H1 (cell line): ENCODE data around the gene SSTR5. TPM values are rescaled to one million over a fixed set of nuclear protein-coding genes. Genes with fewer than 3 reads are reported as not detected.

Experiments
- CTCF ChIA-PET: fragments of 300-600 bp; sonication (Branson Sonifier 250); formaldehyde crosslinking; loops from one replicate; lab custom pipeline; 2021; ENCODE audit not compliant: partially characterized antibody; lab: Charles Lee
- POLR2A ChIA-PET: fragments of 300-600 bp; sonication (Branson Sonifier 250); formaldehyde crosslinking; loops from one replicate; lab custom pipeline; 2021; ENCODE audit warnings: inconsistent platforms; ENCODE audit not compliant: partially characterized antibody; lab: Charles Lee
- DNase-seq, 2 experiments: peaks; one replicate each; pipeline versions ENCODE4 v3.0.0 to v3.0.0-alpha.2; 2010 to 2022; ENCODE audit warnings: low spot score in 2 of 2, low read depth in 1 of 2, mixed read lengths in 1 of 2
- FAIRE-seq: peaks from 2 replicates; lab custom pipeline; 2011; peaks lifted over from hg19 to GRCh38; lab: Jason Lieb, UNC
- H2AFZ ChIP-seq: 2 replicates; pipeline ENCODE4 v1.8.1; 2012; ENCODE audit warnings: low read length, inconsistent platforms
- H2AK5ac ChIP-seq: 2 replicates; pipeline ENCODE4 v1.6.1; 2013; ENCODE audit warnings: low read depth, low read length
- H2BK120ac ChIP-seq: replicated peaks from 2 replicates; pipeline ENCODE3; 2013; ENCODE audit warnings: low read depth, low read length, inconsistent platforms
- H2BK12ac ChIP-seq: 2 replicates; pipeline ENCODE4 v1.6.1; 2013; ENCODE audit warnings: low read depth, low read length
- H2BK15ac ChIP-seq: 2 replicates; pipeline ENCODE4 v1.6.1; 2013; ENCODE audit warnings: low read length
- H2BK20ac ChIP-seq: 2 replicates; pipeline ENCODE4 v1.6.1; 2013; ENCODE audit warnings: low read length
- H2BK5ac ChIP-seq: 2 replicates; pipeline ENCODE4 v1.6.1; 2013; ENCODE audit warnings: low read depth, low read length
- H3K14ac ChIP-seq: 2 replicates; pipeline ENCODE4 v1.6.1; 2013; ENCODE audit warnings: inconsistent platforms; ENCODE audit not compliant: insufficient read length
- H3K18ac ChIP-seq: 2 replicates; pipeline ENCODE4 v1.6.1; 2013; ENCODE audit warnings: low read length; ENCODE audit errors: extremely low read depth
- H3K23ac ChIP-seq: 2 replicates; pipeline ENCODE4 v1.6.1; 2013; ENCODE audit warnings: inconsistent platforms; ENCODE audit not compliant: insufficient read length
- H3K23me2 ChIP-seq: 2 replicates; pipeline ENCODE4 v1.6.1; 2013; ENCODE audit warnings: low read depth, low read length
- H3K27ac ChIP-seq: 2 replicates; pipeline ENCODE4 v1.6.1; 2011; ENCODE audit warnings: low read depth, low read length, inconsistent platforms
- H3K27me3 ChIP-seq, 4 experiments: replicated peaks in 1 of 4; 1 replicate in 1 of 4; 2 replicates in 3 of 4; pipeline versions ENCODE4 v1.6.1 to v1.8.1; 2011 to 2013; ENCODE audit warnings: low read length in 3 of 4, mild to moderate bottlenecking in 3 of 4, inconsistent platforms in 2 of 4, mixed read lengths in 2 of 4, moderate library complexity in 1 of 4; ENCODE audit not compliant: control insufficient read depth in 3 of 4, insufficient read depth in 3 of 4; ENCODE audit errors: extremely low read depth in 1 of 4
- H3K36me3 ChIP-seq, 4 experiments: 2 replicates each; pipeline versions ENCODE4 v1.6.1 to v1.8.1; 2011 to 2013; ENCODE audit warnings: mild to moderate bottlenecking in 4 of 4, low read length in 3 of 4, moderate library complexity in 2 of 4, control low read depth in 1 of 4, inconsistent platforms in 1 of 4; ENCODE audit not compliant: insufficient read depth in 4 of 4, control insufficient read depth in 2 of 4
- H3K4ac ChIP-seq: replicated peaks from 2 replicates; pipeline ENCODE3; 2013; ENCODE audit warnings: low read length, low read depth, mixed read lengths, inconsistent platforms; ENCODE audit not compliant: insufficient read length
- H3K4me1 ChIP-seq, 4 experiments: replicated peaks in 1 of 4; 1 replicate in 1 of 4; 2 replicates in 3 of 4; pipeline versions ENCODE4 v1.6.1 to v1.8.1; 2011 to 2013; ENCODE audit warnings: low read length in 3 of 4, inconsistent platforms in 2 of 4, mixed read lengths in 1 of 4; ENCODE audit not compliant: insufficient read depth in 4 of 4, control insufficient read depth in 3 of 4
- H3K4me2 ChIP-seq, 2 experiments: 2 replicates each; pipeline versions ENCODE4 v1.6.1 to v1.8.1; 2011 to 2013; ENCODE audit warnings: low read depth in 2 of 2, low read length in 2 of 2, control low read depth in 1 of 2, inconsistent platforms in 1 of 2, mild to moderate bottlenecking in 1 of 2; ENCODE audit not compliant: insufficient read depth in 1 of 2
- H3K4me3 ChIP-seq, 4 experiments: fragments of 200-600, 300-600 bp in 1 of 4; sonication (generic), shearing (Covaris generic), sonication (Bioruptor Twin) in 1 of 4; 2 replicates each; pipeline versions ENCODE4 v1.5.1 to v1.8.1; 2011 to 2016; ENCODE audit warnings: low read length in 4 of 4, low read depth in 3 of 4, control low read depth in 2 of 4, inconsistent platforms in 2 of 4, mild to moderate bottlenecking in 2 of 4, mixed read lengths in 1 of 4, moderate library complexity in 1 of 4; ENCODE audit not compliant: insufficient read depth in 2 of 4; ENCODE audit errors: extremely low read depth in 1 of 4
- H3K56ac ChIP-seq: replicated peaks from 2 replicates; pipeline ENCODE3; 2013; ENCODE audit warnings: low read depth, mild to moderate bottlenecking, mixed read lengths, low read length, inconsistent platforms; ENCODE audit not compliant: insufficient read length
- H3K79me1 ChIP-seq: 2 replicates; pipeline ENCODE4 v1.6.1; 2013; ENCODE audit warnings: low read depth, low read length, control low read depth
- H3K79me2 ChIP-seq, 2 experiments: 2 replicates each; pipeline versions ENCODE4 v1.6.1 to v1.8.1; 2012 to 2013; ENCODE audit warnings: low read length in 2 of 2, mild to moderate bottlenecking in 2 of 2, inconsistent platforms in 1 of 2; ENCODE audit not compliant: insufficient read depth in 2 of 2, control insufficient read depth in 1 of 2
- H3K9ac ChIP-seq, 4 experiments: replicated peaks in 1 of 4; 1 replicate in 1 of 4; 2 replicates in 3 of 4; pipeline versions ENCODE4 v1.6.1 to v1.8.1; 2011 to 2013; ENCODE audit warnings: low read depth in 3 of 4, low read length in 3 of 4, control low read depth in 2 of 4, mild to moderate bottlenecking in 2 of 4, moderate library complexity in 2 of 4, inconsistent platforms in 1 of 4; ENCODE audit errors: extremely low read depth in 1 of 4
- H3K9me3 ChIP-seq, 2 experiments: 2 replicates each; pipeline versions ENCODE4 v1.6.1 to v1.8.1; 2012 to 2013; ENCODE audit warnings: mild to moderate bottlenecking in 2 of 2, moderate library complexity in 2 of 2, control low read depth in 1 of 2, inconsistent platforms in 1 of 2, low read depth in 1 of 2, low read length in 1 of 2, mixed read lengths in 1 of 2; ENCODE audit not compliant: insufficient read depth in 2 of 2
- H4K20me1 ChIP-seq, 2 experiments: replicated peaks in 1 of 2; 2 replicates each; pipeline versions ENCODE3 to v1.8.1; 2011 to 2013; ENCODE audit warnings: inconsistent platforms in 2 of 2, low read length in 2 of 2, mild to moderate bottlenecking in 1 of 2; ENCODE audit not compliant: insufficient read depth in 2 of 2, control insufficient read depth in 1 of 2
- H4K5ac ChIP-seq: 2 replicates; pipeline ENCODE4 v1.6.1; 2013; ENCODE audit warnings: low read length, low read depth, mixed read lengths, inconsistent platforms; ENCODE audit not compliant: insufficient read length
- H4K8ac ChIP-seq: 2 replicates; pipeline ENCODE4 v1.8.0; 2013; ENCODE audit warnings: mild to moderate bottlenecking, moderate library complexity, low read length, inconsistent platforms; ENCODE audit not compliant: insufficient read depth; ENCODE audit errors: extremely low read depth
- H4K91ac ChIP-seq: replicated peaks from 2 replicates; pipeline ENCODE3; 2013; ENCODE audit warnings: low read length, mixed read lengths, inconsistent platforms; ENCODE audit not compliant: insufficient read length
- ATF2 ChIP-seq: IDR thresholded peaks from 2 replicates; pipeline ENCODE4 v1.6.1; 2012; ENCODE audit warnings: low read length, inconsistent platforms
- ATF3 ChIP-seq: IDR thresholded peaks from 2 replicates; pipeline ENCODE4 v1.6.1; 2011; ENCODE audit warnings: low read depth, mild to moderate bottlenecking, low read length; ENCODE audit not compliant: insufficient read depth
- BACH1 ChIP-seq: IDR thresholded peaks from 2 replicates; pipeline ENCODE4 v1.6.1; 2012; ENCODE audit warnings: low read length, improper control_type of control experiment
- CBX8 ChIP-seq: fragments of 300-800, 300-1000 bp; sonication (generic); IDR thresholded peaks from 2 replicates; pipeline ENCODE4 v1.7.1; 2016; ENCODE audit warnings: low read depth, low read length, borderline replicate concordance
- EGR1 ChIP-seq: IDR thresholded peaks from 2 replicates; pipeline ENCODE4 v1.6.1; 2011; ENCODE audit warnings: low read depth, low read length, borderline replicate concordance
- EP300 ChIP-seq, 2 experiments: IDR thresholded peaks; 1 replicate in 1 of 2; 2 replicates in 1 of 2; pipeline ENCODE4 v1.6.1; 2011 to 2012; ENCODE audit warnings: low read depth in 2 of 2, low read length in 2 of 2, mild to moderate bottlenecking in 2 of 2, borderline replicate concordance in 1 of 2, inconsistent platforms in 1 of 2, moderate library complexity in 1 of 2
- FOSL1 ChIP-seq: IDR thresholded peaks from 2 replicates; pipeline ENCODE4 v1.6.1; 2011; ENCODE audit warnings: mild to moderate bottlenecking, low read depth, low read length, moderate library complexity; ENCODE audit not compliant: insufficient read depth
- HDAC2 ChIP-seq, 2 experiments: fragments of 300-600 bp in 1 of 2; sonication (generic) in 1 of 2; IDR thresholded peaks; 2 replicates each; pipeline ENCODE4 v1.6.1; 2011 to 2012; ENCODE audit warnings: low read depth in 2 of 2, low read length in 2 of 2, mild to moderate bottlenecking in 2 of 2, moderate library complexity in 2 of 2, borderline replicate concordance in 1 of 2, inconsistent platforms in 1 of 2
- KDM4A ChIP-seq: IDR thresholded peaks from one replicate; pipeline ENCODE4 v1.7.1; 2012; ENCODE audit warnings: low read depth, mild to moderate bottlenecking, moderate library complexity, low read length, inconsistent platforms; ENCODE audit not compliant: severe bottlenecking
- NANOG ChIP-seq: IDR thresholded peaks from 2 replicates; pipeline ENCODE4 v1.6.1; 2011; ENCODE audit warnings: low read length, low read depth, mild to moderate bottlenecking, inconsistent platforms; ENCODE audit not compliant: insufficient read depth, poor library complexity, severe bottlenecking
- WGBS, 2 experiments: shearing (Covaris generic) in 1 of 2; methylation state at CpG; one replicate each; pipeline versions ENCODE4 v1.1.6 to v1.1.7; 2013 to 2015; ENCODE audit warnings: low lambda C conversion rate in 2 of 2, mixed read lengths in 2 of 2, inconsistent platforms in 1 of 2, low coverage in 1 of 2, missing lambda C conversion rate in 1 of 2; ENCODE audit not compliant: insufficient replicate concordance in 2 of 2, insufficient coverage in 1 of 2, insufficient read length in 1 of 2; ENCODE audit errors: extremely low coverage in 1 of 2, missing lambda C conversion rate in 1 of 2; 5-methylcytosine and 5-hydroxymethylcytosine counted together
- polyA plus RNA-seq, 7 experiments: library from polyadenylated mRNA; depleted of rRNA in 3 of 7; stranded (reverse) in 5 of 7; unstranded in 2 of 7; fragments of >200 nt in 5 of 7; fragments of 200-250 nt in 2 of 7; gene quantifications; 1 replicate in 5 of 7; 2 replicates in 1 of 7; 4 replicates in 1 of 7; pipeline versions ENCODE4 v1.2.1 to v1.2.3, GENCODE V29; 2011 to 2013; ENCODE audit warnings: missing spikeins in 2 of 7, mixed read lengths in 2 of 7
- total RNA-seq: library from RNA; stranded (reverse); fragmentation: NEBNext Ultra II Directional; extraction: Animal tissue kit (Norgen Biotek cat#: 25700); gene quantifications from 2 replicates; pipeline ENCODE4 v1.2.1, GENCODE V29; 2021

SSTR5 gene
- total and polyA plus RNA-seq, 2 of the 8 experiments (the other 6 are each of a cell fraction or from before 2014, with no cell fraction given): 0.56 to 0.60 TPM

GRCh38 chr16:1029259-1029545 is 43.3 kb upstream of the SSTR5 start:
- no peak overlapping the region for H2AK5ac ChIP-seq
- TF ChIP-seq BACH1 (no peak), NANOG (no peak), KDM4A (no peak), HDAC2 (IDR thresholded peaks at IDR 0.05; ENCODE audit: borderline replicate concordance in 1 of 2, low read depth in 2 of 2, low read length in 2 of 2) (no peak), ATF3 (no peak), ATF2 (no peak), EGR1 (no peak), EP300 (IDR thresholded peaks at IDR 0.05; ENCODE audit: borderline replicate concordance in 1 of 2, low read depth in 2 of 2, low read length in 2 of 2) (no peak), CBX8 (no peak), FOSL1 (no peak)

More at GRCh38 chr16:1029259-1029545, 43.3 kb upstream of the SSTR5 start:
- Histone ChIP-seq H3K36me3 (no peaks in the 10 kb centered on the region), H3K56ac (no peak overlapping the region), H4K5ac (no peak overlapping the region), H3K9ac (no peak overlapping the region), H4K20me1 (peaks cover 0 to 13% of the 10 kb centered on the region in 2 experiments), H3K4me2 (no peak overlapping the region), H3K27ac (no peak overlapping the region), H3K79me2 (no peaks in the 10 kb centered on the region), H3K23me2 (peaks cover 19% of the 10 kb centered on the region; the same call in 1 of the 2 replicates), H4K8ac (no peak overlapping the region), H2BK5ac (no peak overlapping the region), H3K23ac (no peak overlapping the region), H3K27me3 (no peaks in the 10 kb centered on the region), H3K9me3 (peaks cover 4 to 16% of the 10 kb centered on the region in 2 experiments; a peak in 3 of 4 replicates), H3K4ac (no peak overlapping the region), H3K4me1 (no peaks in the 10 kb centered on the region; a peak in 1 of 7 replicates), H3K79me1 (no peaks in the 10 kb centered on the region), H2AFZ (no peak overlapping the region), H2BK120ac (no peak overlapping the region), H2BK12ac (no peak overlapping the region), H3K14ac (no peak overlapping the region), H2BK15ac (no peak overlapping the region), H3K4me3 (no peak overlapping the region), H2BK20ac (no peak overlapping the region), H4K91ac (no peak overlapping the region), H3K18ac (no peak overlapping the region)
- ChIA-PET CTCF (no interaction called here), POLR2A (no interaction called here)
- DNase-seq (no peak), FAIRE-seq (no peak)
- 93% methylated on average over 11 of the region's 14 CpGs; no CpG with 5 or more reads in 1 of the 2 experiments for WGBS, 2 experiments
